Osteoblast (primary cell): ENCODE data around the gene PCSK9. TPM values are rescaled to one million over a fixed set of nuclear protein-coding genes. Genes with fewer than 3 reads are reported as not detected.

Experiments
- DNase-seq: peaks from one replicate; pipeline ENCODE4 v3.0.0; 2011; ENCODE audit warnings: low spot score, mixed read lengths; ENCODE audit not compliant: insufficient read length; ENCODE audit errors: missing footprints
- H2AFZ ChIP-seq: 2 replicates; pipeline ENCODE4 v1.6.0; 2011; ENCODE audit warnings: mild to moderate bottlenecking, low read length
- H3K27ac ChIP-seq: 2 replicates; pipeline ENCODE4 v1.5.1; 2011; ENCODE audit warnings: mild to moderate bottlenecking, low read depth, low read length, moderate library complexity
- H3K27me3 ChIP-seq: 2 replicates; pipeline ENCODE4 v1.6.0; 2012; ENCODE audit warnings: mild to moderate bottlenecking, control low read depth, inconsistent platforms, low read length, moderate library complexity; ENCODE audit not compliant: insufficient read depth
- H3K36me3 ChIP-seq: 2 replicates; pipeline ENCODE4 v1.5.1; 2011; ENCODE audit warnings: mild to moderate bottlenecking, low read length, control low read depth, moderate library complexity; ENCODE audit not compliant: insufficient read depth
- H3K4me1 ChIP-seq: 2 replicates; pipeline ENCODE4 v1.5.1; 2011; ENCODE audit warnings: mild to moderate bottlenecking, low read length, control low read depth, moderate library complexity; ENCODE audit not compliant: insufficient read depth
- H3K4me2 ChIP-seq: 2 replicates; pipeline ENCODE4 v1.6.0; 2011; ENCODE audit warnings: mild to moderate bottlenecking, low read length; ENCODE audit not compliant: insufficient read depth
- H3K4me3 ChIP-seq: fragments of 200-600 bp; sonication (generic); 3 replicates; pipeline ENCODE4 v1.5.1; 2012; ENCODE audit warnings: mild to moderate bottlenecking, low read length, inconsistent platforms; ENCODE audit not compliant: insufficient read depth
- H3K79me2 ChIP-seq: 2 replicates; pipeline ENCODE4 v1.6.0; 2012; ENCODE audit warnings: mild to moderate bottlenecking, low read length, control low read depth, inconsistent platforms; ENCODE audit not compliant: insufficient read depth
- H3K9me3 ChIP-seq: 2 replicates; pipeline ENCODE4 v1.5.1; 2011; ENCODE audit warnings: low read depth, low read length, control low read depth
- H4K20me1 ChIP-seq: 2 replicates; pipeline ENCODE4 v1.6.0; 2012; ENCODE audit warnings: mild to moderate bottlenecking, low read length, control low read depth; ENCODE audit not compliant: insufficient read depth
- total RNA-seq: library from RNA; depleted of rRNA; stranded (reverse); fragments of >200 nt; gene quantifications from 2 replicates; pipeline ENCODE4 v1.2.3, GENCODE V29; 2012
- TF ChIP-seq, protein P1 (sequence below): IDR thresholded peaks from 2 replicates; pipeline ENCODE4 v1.5.1; 2011; ENCODE audit warnings: mild to moderate bottlenecking, low read depth, low read length, moderate library complexity; ENCODE audit errors: extremely low read depth

The PCSK9 gene
- total RNA-seq, 1 donor, result 6.5 TPM

- no peak overlapping the region for H3K27ac ChIP-seq
Measured at GRCh38 chr1:55057956-55058298, 18.6 kb downstream of the PCSK9 start.

GRCh38 chr1:55059302-55060132 lies 20.2 kb downstream of the PCSK9 start:
- H3K4me3 ChIP-seq, result no peak overlapping the region
- H3K79me2 ChIP-seq, result no peaks in the 10 kb centered on the region
- peaks cover 8% of the 10 kb centered on the region for H3K27me3 ChIP-seq
- TF ChIP-seq, protein P1, sequence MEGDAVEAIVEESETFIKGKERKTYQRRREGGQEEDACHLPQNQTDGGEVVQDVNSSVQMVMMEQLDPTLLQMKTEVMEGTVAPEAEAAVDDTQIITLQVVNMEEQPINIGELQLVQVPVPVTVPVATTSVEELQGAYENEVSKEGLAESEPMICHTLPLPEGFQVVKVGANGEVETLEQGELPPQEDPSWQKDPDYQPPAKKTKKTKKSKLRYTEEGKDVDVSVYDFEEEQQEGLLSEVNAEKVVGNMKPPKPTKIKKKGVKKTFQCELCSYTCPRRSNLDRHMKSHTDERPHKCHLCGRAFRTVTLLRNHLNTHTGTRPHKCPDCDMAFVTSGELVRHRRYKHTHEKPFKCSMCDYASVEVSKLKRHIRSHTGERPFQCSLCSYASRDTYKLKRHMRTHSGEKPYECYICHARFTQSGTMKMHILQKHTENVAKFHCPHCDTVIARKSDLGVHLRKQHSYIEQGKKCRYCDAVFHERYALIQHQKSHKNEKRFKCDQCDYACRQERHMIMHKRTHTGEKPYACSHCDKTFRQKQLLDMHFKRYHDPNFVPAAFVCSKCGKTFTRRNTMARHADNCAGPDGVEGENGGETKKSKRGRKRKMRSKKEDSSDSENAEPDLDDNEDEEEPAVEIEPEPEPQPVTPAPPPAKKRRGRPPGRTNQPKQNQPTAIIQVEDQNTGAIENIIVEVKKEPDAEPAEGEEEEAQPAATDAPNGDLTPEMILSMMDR, result no peak
- DNase-seq, result peak; percentile 60
- no peak overlapping the region for H3K27ac ChIP-seq
- H3K4me1 ChIP-seq, result no peaks in the 10 kb centered on the region
- peaks cover 2% of the 10 kb centered on the region for H4K20me1 ChIP-seq
- no peak overlapping the region for H3K4me2 ChIP-seq
- H3K9me3 ChIP-seq, result no peaks in the 10 kb centered on the region
- H3K36me3 ChIP-seq, result no peaks in the 10 kb centered on the region
- no peak overlapping the region for H2AFZ ChIP-seq

More at GRCh38 chr1:55057956-55058298, 18.6 kb downstream of the PCSK9 start:
- peaks cover 8% of the 10 kb centered on the region for H3K27me3 ChIP-seq
- no peak overlapping the region for H3K4me2 ChIP-seq
- no peaks in the 10 kb centered on the region for H4K20me1 ChIP-seq
- no peak for DNase-seq
- H2AFZ ChIP-seq, result no peak overlapping the region
- no peaks in the 10 kb centered on the region for H3K4me1 ChIP-seq
- TF ChIP-seq, protein P1, result no peak
- no peaks in the 10 kb centered on the region for H3K79me2 ChIP-seq
- H3K9me3 ChIP-seq, result no peaks in the 10 kb centered on the region
- no peak overlapping the region for H3K4me3 ChIP-seq
- H3K36me3 ChIP-seq, result no peaks in the 10 kb centered on the region

GRCh38 chr1:55060133-55060999 lies 21.0 kb downstream of the PCSK9 start:
- H2AFZ ChIP-seq, result no peak overlapping the region
- H3K4me3 ChIP-seq, result no peak overlapping the region
- H3K9me3 ChIP-seq, result no peaks in the 10 kb centered on the region
- H3K4me1 ChIP-seq, result peaks cover 7% of the 10 kb centered on the region
- H3K4me2 ChIP-seq, result no peak overlapping the region
- peaks cover 9% of the 10 kb centered on the region for H4K20me1 ChIP-seq
- H3K27ac ChIP-seq, result no peak overlapping the region
- H3K36me3 ChIP-seq, result no peaks in the 10 kb centered on the region
- TF ChIP-seq, protein P1, result no peak
- peaks cover 8% of the 10 kb centered on the region for H3K27me3 ChIP-seq
- peak; percentile 89 for DNase-seq
- no peaks in the 10 kb centered on the region for H3K79me2 ChIP-seq
